ENCODE results near the gene NME4.
"Not testable (repeated sequence)": the region's sequence is repeated elsewhere in the genome, so short reads cannot be mapped to it uniquely, and the experiment has no call there.

The NME4 gene

GRCh38 chr16:405548-406506 lies 8.8 kb downstream of the NME4 start:
- FAIRE-seq (no peak), DNase-seq (ENCODE audit: insufficient read length) (no peak)
- TF ChIP-seq POLR2A (IDR thresholded peaks at IDR 0.05; ENCODE audit: low read depth, low read length) (no peak), POLR2AphosphoS5 (IDR thresholded peaks at IDR 0.05; ENCODE audit: low read depth, low read length) (no peak), TAF1 (IDR thresholded peaks at IDR 0.05; ENCODE audit: borderline replicate concordance, low read depth, low read length) (no peak)

DNA sequence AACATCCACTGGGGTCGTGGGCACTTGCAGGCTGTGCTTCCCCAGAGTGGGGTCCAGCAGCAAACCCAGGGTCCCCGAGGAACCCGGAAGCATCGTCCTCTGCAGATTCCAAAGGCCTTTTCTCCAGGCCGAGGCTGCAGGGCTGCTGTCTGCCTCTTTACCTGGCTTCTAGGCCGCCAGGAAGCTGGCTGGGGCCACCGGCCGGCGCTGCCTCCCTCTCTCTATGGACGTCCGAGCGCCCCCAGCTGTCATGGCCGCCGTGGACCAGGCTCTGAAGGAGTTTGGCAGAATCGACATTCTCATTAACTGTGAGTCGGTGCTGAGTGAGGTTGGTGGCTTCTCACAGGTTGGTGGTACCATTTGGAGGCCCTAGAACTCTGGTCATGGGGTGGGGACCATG lies 10.3 kb downstream of the NME4 start:
- TF ChIP-seq TAF1 (IDR thresholded peaks at IDR 0.05; ENCODE audit: borderline replicate concordance, low read depth, low read length) (no peak), POLR2AphosphoS5 (IDR thresholded peaks at IDR 0.05; ENCODE audit: low read depth, low read length) (no peak)
- DNase-seq (ENCODE audit: insufficient read length) = no peak
- FAIRE-seq = no peak

DNA sequence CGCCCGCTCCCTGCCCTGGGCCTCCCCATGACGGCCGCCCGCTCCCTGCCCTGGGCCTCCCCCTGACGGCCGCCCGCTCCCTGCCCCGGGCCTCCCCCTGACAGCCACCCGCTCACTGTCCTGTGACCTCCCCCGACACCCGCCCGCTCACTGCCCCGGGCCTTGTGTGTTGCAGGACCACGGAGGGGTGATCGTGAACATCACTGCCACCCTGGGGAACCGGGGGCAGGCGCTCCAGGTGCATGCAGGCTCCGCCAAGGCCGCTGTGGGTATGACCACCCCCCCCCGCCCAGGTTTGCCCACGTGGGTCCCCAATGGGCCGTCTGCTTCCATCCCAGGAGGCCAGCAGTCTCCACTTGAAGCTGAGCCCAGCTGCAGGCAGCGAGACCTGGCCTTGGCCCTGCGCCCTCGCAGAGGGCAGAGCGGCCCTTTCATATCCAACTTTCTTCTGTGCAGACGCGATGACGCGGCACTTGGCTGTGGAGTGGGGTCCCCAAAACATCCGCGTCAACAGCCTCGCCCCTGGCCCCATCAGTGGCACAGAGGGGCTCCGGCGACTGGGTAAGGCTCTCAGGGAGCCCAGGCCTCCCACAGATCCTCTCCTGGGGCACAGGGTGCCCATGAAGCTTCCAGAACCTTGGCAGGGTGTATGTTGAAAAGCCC lies 13.6 kb downstream of the NME4 start:
- DNase-seq (ENCODE audit: insufficient read length) = no peak
- TF ChIP-seq POLR2AphosphoS5 (IDR thresholded peaks at IDR 0.05; ENCODE audit: low read depth, low read length) (no peak), POLR2A (IDR thresholded peaks at IDR 0.05; ENCODE audit: low read depth, low read length) (no peak), TAF1 (IDR thresholded peaks at IDR 0.05; ENCODE audit: borderline replicate concordance, low read depth, low read length) (no peak)
- no peak for FAIRE-seq

GRCh38 chr16:411576-412265 lies 14.7 kb downstream of the NME4 start:
- TF ChIP-seq TAF1 (IDR thresholded peaks at IDR 0.05; ENCODE audit: borderline replicate concordance, low read depth, low read length) = no peak
- TF ChIP-seq POLR2A (IDR thresholded peaks at IDR 0.05; ENCODE audit: low read depth, low read length) = no peak
- DNase-seq (ENCODE audit: insufficient read length) = no peak
- FAIRE-seq = no peak

- FAIRE-seq (no peak), DNase-seq (ENCODE audit: insufficient read length) (no peak)
- no peak for TF ChIP-seq TAF1 (IDR thresholded peaks at IDR 0.05; ENCODE audit: borderline replicate concordance, low read depth, low read length)
- TF ChIP-seq POLR2A (IDR thresholded peaks at IDR 0.05; ENCODE audit: low read depth, low read length) = no peak
- no peak for TF ChIP-seq POLR2AphosphoS5 (IDR thresholded peaks at IDR 0.05; ENCODE audit: low read depth, low read length)
These were observed 17.6 kb downstream of the NME4 start for GRCh38 chr16:414395-415169.

- not testable (repeated sequence) for DNase-seq (ENCODE audit: insufficient read length); FAIRE-seq
These were observed 18.1 kb downstream of the NME4 start for GRCh38 chr16:415170-415498.

GRCh38 chr16:422179-422578 lies 25.2 kb downstream of the NME4 start:
- not testable (repeated sequence) for FAIRE-seq; DNase-seq (ENCODE audit: insufficient read length)

- FAIRE-seq (no peak), DNase-seq (ENCODE audit: insufficient read length) (no peak)
- TF ChIP-seq POLR2AphosphoS5 (IDR thresholded peaks at IDR 0.05; ENCODE audit: low read depth, low read length) (no peak), POLR2A (IDR thresholded peaks at IDR 0.05; ENCODE audit: low read depth, low read length) (no peak), TAF1 (IDR thresholded peaks at IDR 0.05; ENCODE audit: borderline replicate concordance, low read depth, low read length) (no peak)
These were observed 27.1 kb downstream of the NME4 start for GRCh38 chr16:424033-424622.

DNA sequence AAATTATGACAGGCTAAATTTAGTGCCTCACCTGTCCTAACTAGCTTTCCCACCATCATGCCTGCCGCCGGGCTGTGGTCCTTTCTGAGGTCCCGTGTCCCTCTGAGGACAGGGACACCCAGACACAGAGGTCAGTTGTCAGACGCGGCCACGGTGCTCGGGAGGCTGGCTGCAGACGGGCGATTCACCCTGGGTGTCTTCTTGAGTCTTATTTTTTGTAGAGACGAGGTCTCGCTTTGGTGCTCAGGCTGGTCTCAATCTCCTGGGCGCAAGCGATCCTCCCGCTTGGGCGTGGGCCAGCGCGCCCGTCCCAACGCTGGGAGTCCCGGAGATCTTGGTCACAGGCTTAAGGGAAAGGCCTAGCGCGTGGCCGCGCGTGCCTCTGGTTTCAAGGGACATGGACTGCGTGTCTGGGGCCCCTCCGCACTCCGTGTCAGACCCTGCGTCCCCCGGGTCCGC lies 27.7 kb downstream of the NME4 start:
- no peak for DNase-seq (ENCODE audit: insufficient read length)
- no peak for TF ChIP-seq POLR2A (IDR thresholded peaks at IDR 0.05; ENCODE audit: low read depth, low read length)
- TF ChIP-seq TAF1 (IDR thresholded peaks at IDR 0.05; ENCODE audit: borderline replicate concordance, low read depth, low read length) = no peak
- TF ChIP-seq POLR2AphosphoS5 (IDR thresholded peaks at IDR 0.05; ENCODE audit: low read depth, low read length) = no peak
- no peak for FAIRE-seq

DNA sequence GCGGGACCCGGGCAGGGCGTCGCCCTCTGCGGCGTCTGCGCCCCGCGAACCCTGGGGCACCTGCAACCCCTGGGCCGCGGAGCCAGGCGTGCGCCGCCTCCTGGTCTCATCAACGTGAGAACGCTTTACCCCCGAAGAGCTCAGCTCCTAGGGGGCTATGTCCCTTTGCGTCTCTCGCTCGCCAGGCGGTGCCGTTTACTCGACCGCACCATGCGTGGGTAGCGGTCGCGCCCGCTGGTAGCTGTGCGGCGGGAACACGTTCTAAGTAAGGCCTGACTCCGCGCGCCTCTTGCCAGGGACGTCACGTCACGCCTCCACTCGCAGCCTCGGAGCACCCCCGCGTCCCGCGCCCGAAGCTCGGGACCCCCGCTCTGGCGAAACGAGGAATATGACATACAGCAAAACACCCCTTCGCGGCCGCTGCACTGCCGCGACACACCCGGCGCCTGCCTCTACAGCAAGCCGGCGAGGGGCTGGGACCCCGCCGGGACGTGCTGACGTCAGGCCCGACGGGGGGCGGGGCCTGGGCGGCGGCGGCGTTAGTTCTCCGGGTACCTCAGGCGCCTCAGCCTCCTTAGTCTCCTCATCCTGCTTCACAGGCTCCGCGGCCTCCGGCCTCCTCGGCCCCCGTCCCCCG lies 28.2 kb downstream of the NME4 start, which contains the start of gene RAB11FIP3:
Gene RAB11FIP3, plus strand, starts transcription at position 568 of the 637 bp plus-strand sequence. CDS start 358 bp downstream, outside the sequence.
- FAIRE-seq (peak; percentile 93), DNase-seq (ENCODE audit: insufficient read length) (peak; percentile 93)

More for the DNA sequence above, 28.2 kb downstream of the NME4 start, which contains the start of gene RAB11FIP3:
- TF ChIP-seq POLR2AphosphoS5 (IDR thresholded peaks at IDR 0.05; ENCODE audit: low read depth, low read length) (no peak), TAF1 (IDR thresholded peaks at IDR 0.05; ENCODE audit: borderline replicate concordance, low read depth, low read length) (no peak), POLR2A (IDR thresholded peaks at IDR 0.05; ENCODE audit: low read depth, low read length) (peak; percentile 77; the same call in 1 of the 2 replicates)

Data from GM12892 (cell line).